Caco-2 (cell line): ENCODE measurements around the gene GNA14. TPM values are rescaled to one million over a fixed set of nuclear protein-coding genes. Genes with fewer than 3 reads are reported as not detected.

Experiments
- BruUV-seq: library from RNA; stranded (reverse); fragments of 400-500 nt; replicated peaks from 2 replicates; lab custom pipeline; 2021; lab: Mats Ljungman, UMichigan
- CTCF ChIA-PET: fragments of 300-600 bp; sonication (Branson Sonifier 250); formaldehyde crosslinking; loops from one replicate; lab custom pipeline; 2022; ENCODE audit warnings: antibody characterized with exemption; lab: Charles Lee
- POLR2A ChIA-PET: fragments of 300-600 bp; sonication (Branson Sonifier 250); formaldehyde crosslinking; loops from one replicate; lab custom pipeline; 2022; ENCODE audit warnings: antibody characterized with exemption; lab: Charles Lee
- DNase-seq, 2 experiments: peaks; one replicate each; pipeline versions ENCODE4 v3.0.0 to v3.0.0-alpha.2; 2020 to 2022
- H3K27me3 ChIP-seq: replicated peaks from 2 replicates; pipeline ENCODE4 v1.6.0; 2011; ENCODE audit warnings: low read length; ENCODE audit not compliant: control insufficient read depth, insufficient read depth
- H3K36me3 ChIP-seq: 2 replicates; pipeline ENCODE4 v1.5.1; 2011; ENCODE audit warnings: low read length; ENCODE audit not compliant: control insufficient read depth, insufficient read depth
- H3K4me1 ChIP-seq: fragments of 250-450 bp; sonication (Bioruptor Pico); 2 replicates; pipeline ENCODE4 v1.5.1; 2020; ENCODE audit warnings: mild to moderate bottlenecking
- H3K4me3 ChIP-seq: 2 replicates; pipeline ENCODE4 v1.5.1; 2011; ENCODE audit warnings: low read depth, mild to moderate bottlenecking, control low read depth, low read length
- H3K9me3 ChIP-seq: fragments of 250-450 bp; sonication (Bioruptor Pico); 2 replicates; pipeline ENCODE4 v1.5.1; 2020; ENCODE audit warnings: mild to moderate bottlenecking, moderate library complexity
- H3K27ac Mint-ChIP-seq: one replicate; pipeline ENCODE4 v1.8.0; 2022; ENCODE audit warnings: mixed read lengths; ENCODE audit not compliant: unreplicated experiment
- H3K27me3 Mint-ChIP-seq: one replicate; pipeline ENCODE4 v1.8.0; 2022; ENCODE audit warnings: mixed read lengths; ENCODE audit not compliant: insufficient read depth, unreplicated experiment
- H3K36me3 Mint-ChIP-seq: one replicate; pipeline ENCODE4 v1.8.0; 2022; ENCODE audit warnings: mild to moderate bottlenecking, mixed read lengths; ENCODE audit not compliant: insufficient read depth, unreplicated experiment
- H3K4me1 Mint-ChIP-seq: one replicate; pipeline ENCODE4 v1.8.0; 2022; ENCODE audit warnings: low read depth, mixed read lengths; ENCODE audit not compliant: unreplicated experiment
- H3K4me3 Mint-ChIP-seq: one replicate; pipeline ENCODE4 v1.8.0; 2022; ENCODE audit warnings: mild to moderate bottlenecking, moderate library complexity, mixed read lengths; ENCODE audit not compliant: unreplicated experiment
- H3K9me3 Mint-ChIP-seq: one replicate; pipeline ENCODE4 v1.8.0; 2022; ENCODE audit warnings: mixed read lengths; ENCODE audit not compliant: unreplicated experiment
- intact Hi-C: fragments of 100-400 bp; cut with micrococcal nuclease; formaldehyde crosslinking; loops from one replicate; pipeline ENCODE4 v1.10.0; 2022; ENCODE audit not compliant: unreplicated experiment
- total RNA-seq: library from RNA; stranded (reverse); gene quantifications from 2 replicates; pipeline ENCODE4 v1.2.3, GENCODE V29; 2022
- TF ChIP-seq, protein P1 (sequence below), 2 experiments: fragments of 200-600 bp in 1 of 2; IDR thresholded peaks; 1 replicate in 1 of 2; 2 replicates in 1 of 2; pipeline versions ENCODE4 v1.5.1 to v1.8.0; 2011 to 2022; ENCODE audit warnings: antibody characterized with exemption in 1 of 2, control low read depth in 1 of 2, inconsistent platforms in 1 of 2, low read depth in 1 of 2, low read length in 1 of 2, mild to moderate bottlenecking in 1 of 2, moderate library complexity in 1 of 2; ENCODE audit not compliant: insufficient read depth in 1 of 2, severe bottlenecking in 1 of 2, unreplicated experiment in 1 of 2

Gene GNA14
- total RNA-seq, 1 experiment from 2014 or later = not detected

DNA sequence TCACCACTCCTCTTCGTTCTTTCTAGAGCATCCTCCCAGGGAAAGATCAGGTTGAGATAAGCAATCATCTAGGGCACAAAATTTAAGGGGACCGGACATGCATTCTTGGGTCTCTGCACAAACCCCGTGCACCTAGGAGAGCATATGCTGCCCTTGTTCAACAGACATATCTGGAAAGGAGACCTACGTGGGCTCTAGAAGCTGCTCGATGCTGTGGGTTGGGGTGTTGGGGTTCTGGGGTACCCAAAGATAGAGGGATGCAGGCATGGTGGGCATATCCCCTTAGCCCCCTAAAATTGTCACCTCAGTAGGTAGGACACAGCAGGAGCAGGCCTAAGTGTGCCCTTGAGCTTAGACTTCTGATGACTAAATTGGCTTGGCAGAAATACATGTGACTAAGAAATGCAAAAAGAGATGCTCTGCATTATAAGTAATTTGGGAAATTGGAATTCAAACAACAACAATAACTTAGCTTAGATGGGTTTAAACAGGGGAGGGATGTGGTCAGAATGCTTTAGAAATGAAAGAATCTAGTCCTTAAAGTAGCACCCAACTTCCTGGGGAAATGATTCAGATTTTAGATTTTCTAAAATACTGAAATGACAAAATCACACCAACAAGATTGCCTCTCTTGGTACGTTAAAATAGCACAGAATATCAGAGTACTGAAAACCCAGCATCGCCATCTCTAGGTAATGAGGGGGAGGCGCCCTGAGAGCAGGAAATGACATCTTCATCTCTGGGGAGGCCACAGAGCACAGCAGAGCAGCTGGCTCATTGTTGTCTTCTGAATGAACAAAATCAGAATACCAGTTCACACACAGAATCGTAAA lies 172.3 kb downstream of the GNA14 start:
- Histone ChIP-seq H3K9me3 (no peaks in the 10 kb centered on the region), H3K4me1 (no peaks in the 10 kb centered on the region), H3K27me3 (no peaks in the 10 kb centered on the region), H3K36me3 (no peaks in the 10 kb centered on the region), H3K4me3 (no peak overlapping the region)
- Mint-ChIP-seq H3K27ac (no peak overlapping the region), H3K27me3 (no peaks in the 10 kb centered on the region), H3K4me3 (no peak overlapping the region), H3K4me1 (no peaks in the 10 kb centered on the region), H3K9me3 (no peaks in the 10 kb centered on the region), H3K36me3 (no peaks in the 10 kb centered on the region)
- no peak for DNase-seq
- CTCF ChIA-PET = no interaction called here
- intact Hi-C loops = no loop called here
- no TSS peak for BruUV-seq
- POLR2A ChIA-PET = no interaction called here
- TF ChIP-seq, protein P1, sequence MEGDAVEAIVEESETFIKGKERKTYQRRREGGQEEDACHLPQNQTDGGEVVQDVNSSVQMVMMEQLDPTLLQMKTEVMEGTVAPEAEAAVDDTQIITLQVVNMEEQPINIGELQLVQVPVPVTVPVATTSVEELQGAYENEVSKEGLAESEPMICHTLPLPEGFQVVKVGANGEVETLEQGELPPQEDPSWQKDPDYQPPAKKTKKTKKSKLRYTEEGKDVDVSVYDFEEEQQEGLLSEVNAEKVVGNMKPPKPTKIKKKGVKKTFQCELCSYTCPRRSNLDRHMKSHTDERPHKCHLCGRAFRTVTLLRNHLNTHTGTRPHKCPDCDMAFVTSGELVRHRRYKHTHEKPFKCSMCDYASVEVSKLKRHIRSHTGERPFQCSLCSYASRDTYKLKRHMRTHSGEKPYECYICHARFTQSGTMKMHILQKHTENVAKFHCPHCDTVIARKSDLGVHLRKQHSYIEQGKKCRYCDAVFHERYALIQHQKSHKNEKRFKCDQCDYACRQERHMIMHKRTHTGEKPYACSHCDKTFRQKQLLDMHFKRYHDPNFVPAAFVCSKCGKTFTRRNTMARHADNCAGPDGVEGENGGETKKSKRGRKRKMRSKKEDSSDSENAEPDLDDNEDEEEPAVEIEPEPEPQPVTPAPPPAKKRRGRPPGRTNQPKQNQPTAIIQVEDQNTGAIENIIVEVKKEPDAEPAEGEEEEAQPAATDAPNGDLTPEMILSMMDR (IDR thresholded peaks at IDR 0.05; ENCODE audit: insufficient read depth in 1 of 2, low read depth in 1 of 2, low read length in 1 of 2, severe bottlenecking in 1 of 2, unreplicated experiment in 1 of 2) = no peak

DNA sequence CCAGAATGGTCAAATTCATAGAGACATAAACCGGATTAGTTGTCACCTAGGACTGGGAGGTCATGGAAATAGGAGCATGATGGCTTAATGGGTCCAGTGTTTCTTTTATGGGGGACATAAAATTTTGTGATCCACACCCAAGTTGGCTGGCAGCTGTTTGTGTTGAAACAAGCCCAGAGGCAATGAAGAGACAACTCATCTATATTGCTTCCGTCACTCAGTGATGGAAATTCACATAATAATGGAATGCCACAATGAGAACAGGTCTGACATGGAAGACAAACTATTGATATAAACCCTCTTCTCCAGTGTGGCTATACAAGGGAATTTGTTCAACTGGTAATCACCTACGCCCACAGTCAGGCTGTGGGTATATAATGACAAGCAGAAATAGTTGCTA lies 173.2 kb downstream of the GNA14 start:
- Mint-ChIP-seq H3K4me3 (no peak overlapping the region), H3K27me3 (no peaks in the 10 kb centered on the region), H3K4me1 (no peaks in the 10 kb centered on the region), H3K36me3 (no peaks in the 10 kb centered on the region), H3K27ac (no peak overlapping the region), H3K9me3 (no peaks in the 10 kb centered on the region)
- ChIA-PET POLR2A (no interaction called here), CTCF (no interaction called here)
- BruUV-seq = no TSS peak
- Histone ChIP-seq H3K9me3 (no peaks in the 10 kb centered on the region), H3K36me3 (no peaks in the 10 kb centered on the region), H3K4me1 (no peaks in the 10 kb centered on the region), H3K27me3 (no peaks in the 10 kb centered on the region), H3K4me3 (no peak overlapping the region)
- no peak for DNase-seq
- TF ChIP-seq, protein P1 (IDR thresholded peaks at IDR 0.05; ENCODE audit: insufficient read depth in 1 of 2, low read depth in 1 of 2, low read length in 1 of 2, severe bottlenecking in 1 of 2, unreplicated experiment in 1 of 2) = no peak
- intact Hi-C loops = no loop called here

DNA sequence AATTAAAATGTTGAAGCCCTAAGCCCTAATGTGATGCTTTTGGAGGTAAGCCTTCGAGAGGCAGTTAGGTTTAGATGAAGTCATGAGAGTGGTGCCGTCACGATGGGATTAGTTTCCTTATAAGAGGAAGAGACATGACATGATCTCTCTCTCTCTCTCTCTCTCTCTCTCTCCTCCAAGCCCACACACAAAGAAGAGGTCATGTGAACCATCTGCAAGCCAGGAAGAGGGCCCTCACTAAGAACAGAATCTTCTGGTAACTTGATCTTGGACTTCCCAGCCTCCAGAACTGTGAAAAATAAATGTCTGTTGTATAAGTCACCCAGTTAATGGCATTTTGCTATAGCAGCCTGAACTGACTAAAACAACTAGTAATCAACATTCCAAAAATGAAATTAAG lies 175.5 kb downstream of the GNA14 start:
- no peak for DNase-seq
- POLR2A ChIA-PET = no interaction called here
- Mint-ChIP-seq H3K27me3 (no peaks in the 10 kb centered on the region), H3K27ac (no peak overlapping the region), H3K4me3 (no peak overlapping the region), H3K9me3 (no peaks in the 10 kb centered on the region), H3K36me3 (no peaks in the 10 kb centered on the region), H3K4me1 (no peaks in the 10 kb centered on the region)
- CTCF ChIA-PET = no interaction called here
- Histone ChIP-seq H3K4me3 (no peak overlapping the region), H3K27me3 (no peaks in the 10 kb centered on the region), H3K4me1 (no peaks in the 10 kb centered on the region), H3K9me3 (no peaks in the 10 kb centered on the region), H3K36me3 (no peaks in the 10 kb centered on the region)
- no TSS peak for BruUV-seq
- TF ChIP-seq, protein P1 (IDR thresholded peaks at IDR 0.05; ENCODE audit: insufficient read depth in 1 of 2, low read depth in 1 of 2, low read length in 1 of 2, severe bottlenecking in 1 of 2, unreplicated experiment in 1 of 2) = no peak
- intact Hi-C loops = no loop called here
